Astrocyte of the spinal cord (primary cell): ENCODE measurements around the gene ZNF593OS.

Source experiments
- DNase-seq: peaks from one replicate; pipeline ENCODE4 v3.0.0; 2011; ENCODE audit warnings: low read depth, low spot score
- H3K4me3 ChIP-seq: 2 replicates; pipeline ENCODE4 v1.5.1; 2011; ENCODE audit warnings: low read depth, mild to moderate bottlenecking, low read length, moderate library complexity
- in situ Hi-C: cut with HindIII; loops from 2 replicates; pipeline ENCODE4 v1.10.0; 2017; ENCODE audit warnings: low sequenced_read_pairs
- TF ChIP-seq, protein P1 (sequence below): IDR thresholded peaks from 2 replicates; pipeline ENCODE4 v1.5.1; 2012; ENCODE audit warnings: low read depth, mild to moderate bottlenecking, low read length, inconsistent platforms

The ZNF593OS gene

GRCh38 chr1:26124418-26125331 lies 47.0 kb downstream of the ZNF593OS start:
- H3K4me3 ChIP-seq = no peak overlapping the region
- no peak for DNase-seq
- TF ChIP-seq, protein P1, sequence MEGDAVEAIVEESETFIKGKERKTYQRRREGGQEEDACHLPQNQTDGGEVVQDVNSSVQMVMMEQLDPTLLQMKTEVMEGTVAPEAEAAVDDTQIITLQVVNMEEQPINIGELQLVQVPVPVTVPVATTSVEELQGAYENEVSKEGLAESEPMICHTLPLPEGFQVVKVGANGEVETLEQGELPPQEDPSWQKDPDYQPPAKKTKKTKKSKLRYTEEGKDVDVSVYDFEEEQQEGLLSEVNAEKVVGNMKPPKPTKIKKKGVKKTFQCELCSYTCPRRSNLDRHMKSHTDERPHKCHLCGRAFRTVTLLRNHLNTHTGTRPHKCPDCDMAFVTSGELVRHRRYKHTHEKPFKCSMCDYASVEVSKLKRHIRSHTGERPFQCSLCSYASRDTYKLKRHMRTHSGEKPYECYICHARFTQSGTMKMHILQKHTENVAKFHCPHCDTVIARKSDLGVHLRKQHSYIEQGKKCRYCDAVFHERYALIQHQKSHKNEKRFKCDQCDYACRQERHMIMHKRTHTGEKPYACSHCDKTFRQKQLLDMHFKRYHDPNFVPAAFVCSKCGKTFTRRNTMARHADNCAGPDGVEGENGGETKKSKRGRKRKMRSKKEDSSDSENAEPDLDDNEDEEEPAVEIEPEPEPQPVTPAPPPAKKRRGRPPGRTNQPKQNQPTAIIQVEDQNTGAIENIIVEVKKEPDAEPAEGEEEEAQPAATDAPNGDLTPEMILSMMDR = no peak
- in situ Hi-C loops = no loop called here

GRCh38 chr1:26122988-26123973 lies 48.4 kb downstream of the ZNF593OS start:
- DNase-seq = peak; percentile 41
- no peak overlapping the region for H3K4me3 ChIP-seq
- TF ChIP-seq, protein P1 = no peak

DNA sequence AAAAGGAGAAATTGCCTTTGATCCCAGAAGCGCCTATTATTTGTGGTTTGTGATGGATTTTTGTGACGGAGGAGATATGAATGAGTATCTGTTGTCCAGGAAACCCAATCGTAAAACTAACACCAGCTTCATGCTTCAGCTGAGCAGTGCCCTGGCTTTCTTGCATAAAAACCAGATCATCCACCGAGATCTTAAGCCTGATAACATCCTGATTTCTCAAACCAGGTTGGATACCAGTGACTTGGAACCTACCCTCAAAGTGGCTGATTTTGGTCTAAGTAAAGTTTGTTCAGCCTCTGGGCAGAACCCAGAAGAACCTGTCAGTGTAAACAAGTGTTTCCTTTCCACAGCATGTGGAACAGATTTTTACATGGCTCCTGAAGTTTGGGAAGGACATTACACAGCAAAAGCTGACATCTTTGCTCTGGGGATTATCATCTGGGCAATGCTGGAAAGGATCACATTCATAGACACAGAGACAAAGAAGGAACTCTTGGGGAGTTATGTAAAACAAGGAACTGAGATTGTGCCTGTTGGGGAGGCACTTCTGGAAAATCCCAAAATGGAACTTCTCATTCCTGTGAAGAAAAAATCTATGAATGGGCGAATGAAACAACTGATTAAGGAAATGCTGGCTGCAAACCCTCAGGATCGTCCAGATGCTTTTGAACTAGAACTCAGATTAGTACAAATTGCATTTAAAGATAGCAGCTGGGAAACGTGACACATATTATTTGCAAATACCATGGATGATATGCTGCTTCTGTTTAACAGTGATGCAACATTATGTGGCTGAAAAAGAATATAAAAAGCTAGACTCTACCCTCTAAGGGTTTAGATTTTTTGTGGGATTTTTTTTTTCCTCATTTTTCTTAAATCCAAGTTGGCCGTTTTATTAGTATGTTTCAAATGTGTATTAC lies 49.5 kb downstream of the ZNF593OS start:
- in situ Hi-C loops = no loop called here
- no peak for DNase-seq
- TF ChIP-seq, protein P1 = no peak
- no peak overlapping the region for H3K4me3 ChIP-seq

More at GRCh38 chr1:26122988-26123973, 48.4 kb downstream of the ZNF593OS start:
- in situ Hi-C loops = no loop called here

DNA sequence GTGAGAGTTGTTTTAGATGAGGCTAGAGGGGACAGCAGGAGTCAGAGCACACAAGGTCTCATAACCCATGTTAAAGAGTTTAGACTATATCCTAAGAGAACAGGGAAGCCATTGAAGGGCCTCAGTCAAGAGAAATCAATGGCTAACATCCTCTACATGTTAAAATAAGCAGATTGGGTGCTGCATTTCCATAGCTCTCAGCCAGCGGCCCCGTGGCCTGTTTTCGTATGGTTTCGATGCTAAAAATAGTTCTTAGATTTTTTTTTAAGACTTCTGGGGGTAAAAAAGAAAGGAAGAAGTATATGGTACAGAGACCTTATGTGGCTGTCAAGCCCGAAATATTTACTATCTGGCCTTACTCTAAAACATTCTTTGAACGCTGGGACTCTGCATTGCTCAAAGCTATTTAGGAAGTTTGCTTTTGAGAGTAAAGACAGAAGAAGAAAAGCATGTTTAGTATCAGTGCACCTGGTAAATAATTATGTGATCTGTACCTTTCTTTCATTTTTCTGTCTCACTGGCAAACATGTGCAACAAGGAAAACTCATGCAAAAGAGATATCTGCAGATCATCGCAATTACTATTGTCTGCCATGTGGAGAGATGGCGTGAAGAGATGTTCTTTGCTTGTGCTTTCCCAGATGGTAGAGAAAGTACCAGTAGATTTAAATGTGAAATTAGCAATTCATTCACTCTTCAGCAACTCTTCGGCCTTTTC lies 51.6 kb downstream of the ZNF593OS start:
- in situ Hi-C loops = no loop called here
- TF ChIP-seq, protein P1 = no peak
- H3K4me3 ChIP-seq = no peak overlapping the region
- no peak for DNase-seq
